ENCODE data around the gene SLC9B2. TPM values are rescaled to one million over a fixed set of nuclear protein-coding genes. Genes with fewer than 3 reads are reported as not detected.

Gene SLC9B2
- total RNA-seq, 1 donor from 2014 or later, result 14.3 TPM

DNA sequence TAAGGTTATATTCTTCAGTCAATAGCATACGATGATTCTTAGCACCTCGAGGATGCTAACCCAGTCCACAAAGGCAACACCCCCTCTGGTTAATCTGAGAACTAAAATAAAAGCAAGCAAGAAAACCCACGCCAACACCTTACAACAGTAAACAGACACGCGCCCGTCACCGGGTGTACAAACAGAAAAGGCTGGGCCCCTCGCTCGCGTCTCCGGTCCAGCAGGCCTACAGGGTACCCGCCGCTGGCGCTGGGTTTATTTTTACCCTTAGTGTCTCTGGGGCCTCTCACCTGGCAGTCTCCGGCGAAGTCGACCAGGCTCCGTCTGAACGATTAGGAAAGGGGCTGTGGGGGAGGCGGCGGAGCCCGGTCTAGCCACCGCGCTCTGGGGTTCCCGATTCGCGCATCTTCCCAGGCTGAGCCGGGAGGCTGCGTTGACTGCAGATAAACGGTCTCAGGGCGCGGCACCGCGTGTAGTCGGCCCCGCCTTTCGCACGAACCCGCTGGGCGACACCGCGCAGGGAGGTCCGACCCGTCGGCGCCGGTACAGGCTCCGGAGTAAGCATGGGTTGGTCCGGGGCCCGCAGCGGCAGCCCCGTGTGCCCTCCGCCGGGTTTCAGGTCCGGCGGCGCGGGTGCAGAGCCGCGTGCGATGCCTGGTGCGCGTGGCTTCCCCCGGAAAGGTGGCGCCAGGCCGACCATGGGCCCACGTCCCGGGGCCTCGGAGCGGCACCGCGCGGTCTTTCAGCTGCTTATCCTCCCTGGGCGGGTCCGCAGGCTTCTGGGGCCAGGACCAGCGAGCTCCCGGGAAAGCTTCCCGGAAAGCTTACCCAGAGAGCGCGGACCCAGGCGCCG is 441 bp downstream of the SLC9B2 start:
- peak; percentile 76 to 77 for DNase-seq (ENCODE audit: low read depth in 2 of 2)

DNA sequence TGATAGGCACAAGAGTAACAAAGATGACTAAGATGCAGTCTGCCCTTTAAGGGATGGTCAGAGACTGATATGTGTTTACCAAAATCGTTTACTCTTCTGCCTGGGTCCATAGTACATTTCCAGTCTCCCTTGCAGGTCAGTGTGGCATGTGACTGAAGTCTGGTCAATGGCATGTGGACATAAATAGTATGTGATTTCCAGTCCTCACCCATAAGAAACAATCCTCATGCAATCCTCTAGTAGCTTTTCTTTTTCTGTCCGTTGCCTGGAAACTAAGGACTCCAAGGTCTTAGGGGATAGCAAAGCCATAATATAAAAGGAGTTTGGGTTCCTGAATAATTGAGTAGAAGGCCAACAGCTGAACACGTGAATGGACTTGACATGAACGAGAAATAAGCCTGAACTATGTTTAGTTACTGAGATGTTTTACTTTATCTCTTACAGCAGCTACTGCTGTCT is 1.1 kb downstream of the SLC9B2 start:
- peak; percentile 21 to 24 for DNase-seq (ENCODE audit: low read depth in 2 of 2)

DNA sequence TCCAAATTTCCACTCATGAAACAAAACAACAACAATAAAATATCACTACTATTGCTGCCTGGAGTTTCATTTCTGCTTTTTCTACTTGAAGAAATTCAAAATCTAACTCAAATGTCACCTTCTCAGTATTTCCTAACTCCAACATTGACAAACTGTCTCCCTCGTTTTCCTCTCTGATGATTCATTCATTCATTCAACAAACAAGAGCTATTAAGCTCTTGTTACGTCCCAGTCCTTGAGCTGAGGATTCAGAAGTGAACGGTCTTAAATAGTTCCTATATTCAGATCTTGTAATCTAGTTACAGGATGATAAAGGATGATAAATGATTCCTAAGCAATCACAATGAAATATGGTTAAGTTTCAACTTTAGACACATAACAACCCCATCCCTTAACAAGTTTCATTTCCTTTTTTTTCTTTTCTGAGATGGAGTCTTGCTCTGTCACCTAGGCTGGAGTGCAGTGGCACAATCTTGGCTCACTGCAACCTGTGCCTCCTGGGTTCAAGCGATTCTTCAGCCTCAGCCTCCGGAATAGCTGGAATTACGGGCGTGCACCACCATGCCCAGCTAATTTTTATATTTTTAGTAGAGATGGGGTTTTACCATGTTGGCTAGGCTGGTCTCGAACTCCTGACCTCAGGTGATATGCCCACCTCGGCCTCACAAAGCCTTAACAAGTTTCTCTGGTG is 1.7 kb downstream of the SLC9B2 start:
- peak; percentile 2 to 52 for DNase-seq (ENCODE audit: low read depth in 2 of 2)

DNA sequence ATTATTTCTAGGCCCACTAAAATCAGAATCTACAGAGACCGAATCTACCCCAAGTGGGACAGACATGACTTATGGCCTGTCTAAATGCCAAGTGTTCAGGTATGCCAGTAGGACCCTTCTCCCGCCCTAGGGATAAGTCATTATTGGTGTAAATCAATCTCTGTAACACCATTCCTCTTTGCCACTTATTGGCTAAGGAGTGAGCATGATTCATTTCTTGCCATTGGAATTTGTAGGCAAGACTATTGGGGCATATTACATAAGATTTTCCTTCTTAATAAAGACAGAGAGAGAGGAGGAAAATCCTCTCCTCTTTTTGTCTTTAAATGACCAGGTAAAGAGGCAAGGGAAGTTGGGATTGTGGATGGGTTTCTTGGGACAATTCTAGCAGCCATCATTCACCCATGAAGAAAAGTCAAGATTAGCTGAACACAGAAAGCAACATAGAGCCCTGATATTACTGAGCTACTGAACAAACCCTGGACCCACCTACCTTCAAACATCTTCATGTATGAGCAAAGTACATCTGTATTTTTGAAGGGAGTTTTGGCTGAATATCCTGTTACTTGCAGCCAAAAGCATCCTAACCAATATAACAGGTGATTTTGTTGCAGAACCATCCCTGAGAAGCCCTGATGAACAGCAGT is 2.6 kb downstream of the SLC9B2 start:
- no peak for DNase-seq (ENCODE audit: low read depth in 2 of 2)

DNA sequence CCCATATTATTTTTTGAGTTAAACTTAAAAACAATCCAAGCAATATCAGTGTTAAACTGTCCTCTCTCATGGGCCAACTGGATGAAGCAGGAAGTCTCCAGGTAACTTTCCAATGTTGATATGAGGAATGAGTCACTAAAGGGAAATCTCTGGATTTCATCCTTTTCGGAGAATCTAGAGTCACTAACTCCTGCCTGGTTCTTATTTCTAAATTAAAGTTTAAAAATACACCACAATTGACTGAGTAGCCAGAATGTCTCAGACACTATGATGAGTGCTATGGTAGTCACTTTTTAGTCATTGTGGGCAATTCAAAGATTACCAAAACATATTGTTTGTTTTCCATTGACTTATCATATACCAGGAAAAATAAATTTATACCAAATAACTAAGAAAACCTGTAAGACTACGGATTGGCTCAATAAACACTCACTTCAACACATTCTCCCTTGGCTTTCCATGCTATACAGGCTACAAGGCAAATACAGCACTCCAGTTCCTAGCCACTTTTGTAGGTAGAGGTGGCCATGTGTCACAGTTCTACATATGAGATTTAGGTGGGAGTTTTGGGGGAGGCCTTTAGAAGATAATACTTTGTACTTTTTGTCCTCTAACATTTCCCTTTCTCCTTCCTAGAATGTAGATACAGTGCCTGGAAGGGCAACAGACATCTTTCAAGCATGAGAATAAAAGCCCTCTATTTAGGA is 8.6 kb downstream of the SLC9B2 start:
- no peak for DNase-seq (ENCODE audit: low read depth in 2 of 2)

DNA sequence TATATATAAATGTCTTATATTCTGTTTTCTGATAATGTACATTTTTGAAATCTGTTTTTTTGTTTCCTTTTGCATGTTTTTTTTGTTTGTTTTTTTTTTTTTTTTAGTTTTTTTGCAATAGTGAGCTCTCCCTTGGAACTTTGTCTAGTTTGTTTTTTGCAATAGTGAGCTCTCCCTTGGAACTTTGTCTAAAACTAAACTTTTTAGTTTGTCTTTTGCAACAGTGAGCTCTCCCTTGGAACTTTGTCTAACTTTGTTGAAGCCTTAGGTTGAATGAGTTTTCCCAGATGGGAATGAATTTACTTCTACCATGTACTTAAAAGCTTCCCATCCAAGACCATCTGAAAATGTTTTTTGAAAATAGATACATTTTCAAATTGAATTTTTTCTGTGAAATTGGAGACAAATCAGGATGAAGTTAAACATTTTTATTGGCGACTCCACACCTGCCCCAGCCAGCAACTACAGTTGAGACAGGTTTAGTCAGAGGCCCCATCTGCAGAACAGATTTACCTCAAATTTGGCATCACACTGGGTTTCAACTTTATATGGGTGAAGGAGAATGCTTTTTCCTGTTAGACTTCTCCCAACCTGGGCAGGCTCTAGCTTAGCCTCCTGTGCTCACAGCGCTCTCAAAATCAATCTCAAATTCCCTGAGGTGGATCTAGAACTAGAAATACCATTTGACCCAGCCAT is 16.0 kb downstream of the SLC9B2 start:
- no peak for DNase-seq (ENCODE audit: low read depth in 2 of 2)

DNA sequence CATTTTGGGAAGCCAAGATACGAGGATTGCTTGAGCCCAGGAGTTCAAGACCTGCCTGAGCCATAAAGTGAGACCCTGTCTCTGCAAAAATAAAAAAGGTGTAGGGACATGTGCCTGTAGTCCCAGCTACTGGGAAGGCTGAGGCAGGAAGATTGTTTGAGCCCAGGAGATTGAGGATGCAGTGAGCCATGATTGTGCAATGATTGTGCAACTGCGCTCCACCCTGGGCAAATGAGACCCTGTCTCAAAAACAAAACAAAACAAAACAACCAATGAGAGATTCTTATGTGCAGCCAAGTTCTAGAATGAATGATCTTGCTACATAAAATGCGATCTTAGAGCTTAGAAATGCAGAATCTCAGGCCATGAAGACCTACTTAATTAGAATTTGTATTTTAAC is 22.5 kb downstream of the SLC9B2 start:
- DNase-seq (ENCODE audit: low read depth in 2 of 2), result no peak

DNA sequence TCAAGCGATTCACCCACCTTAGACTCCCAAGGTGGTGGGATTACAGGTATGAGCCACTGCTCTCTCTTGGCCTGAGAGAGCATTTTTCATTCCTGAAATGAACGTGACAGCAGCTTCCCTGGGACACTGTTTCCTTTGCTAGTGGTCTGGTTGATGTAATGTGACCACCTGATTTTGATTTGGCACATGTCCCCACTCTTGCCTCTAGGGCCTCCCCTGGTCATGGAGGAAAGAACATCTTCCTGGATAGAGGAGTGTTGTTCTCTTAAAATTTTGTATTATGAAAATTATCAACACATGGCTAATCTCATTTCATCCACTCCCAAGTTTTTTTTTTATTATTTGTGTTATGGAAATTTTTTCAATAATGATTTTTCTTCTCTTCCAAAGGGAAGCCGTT is 23.8 kb downstream of the SLC9B2 start:
- peak in 1 of 2 donors; percentile 8 for DNase-seq (ENCODE audit: low read depth in 2 of 2)

DNA sequence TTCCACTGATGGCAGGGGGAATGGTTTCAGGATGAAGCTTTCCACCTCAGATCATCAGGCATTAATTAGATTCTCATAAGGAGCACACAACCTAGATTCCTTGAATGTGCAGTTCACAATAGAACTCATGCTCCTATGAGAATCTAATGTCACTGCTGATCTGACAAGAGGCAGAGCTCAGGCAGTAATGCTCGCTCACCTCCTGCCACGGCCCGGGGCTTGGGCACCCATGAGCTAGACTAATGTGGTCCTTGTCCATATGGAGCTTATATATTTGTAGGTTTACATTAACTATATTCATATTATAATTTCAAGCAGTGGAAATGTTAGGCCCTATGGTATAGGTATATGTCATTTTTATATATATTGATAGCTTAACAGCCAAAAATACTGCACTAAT is 24.4 kb downstream of the SLC9B2 start:
- no peak for DNase-seq (ENCODE audit: low read depth in 2 of 2)

DNA sequence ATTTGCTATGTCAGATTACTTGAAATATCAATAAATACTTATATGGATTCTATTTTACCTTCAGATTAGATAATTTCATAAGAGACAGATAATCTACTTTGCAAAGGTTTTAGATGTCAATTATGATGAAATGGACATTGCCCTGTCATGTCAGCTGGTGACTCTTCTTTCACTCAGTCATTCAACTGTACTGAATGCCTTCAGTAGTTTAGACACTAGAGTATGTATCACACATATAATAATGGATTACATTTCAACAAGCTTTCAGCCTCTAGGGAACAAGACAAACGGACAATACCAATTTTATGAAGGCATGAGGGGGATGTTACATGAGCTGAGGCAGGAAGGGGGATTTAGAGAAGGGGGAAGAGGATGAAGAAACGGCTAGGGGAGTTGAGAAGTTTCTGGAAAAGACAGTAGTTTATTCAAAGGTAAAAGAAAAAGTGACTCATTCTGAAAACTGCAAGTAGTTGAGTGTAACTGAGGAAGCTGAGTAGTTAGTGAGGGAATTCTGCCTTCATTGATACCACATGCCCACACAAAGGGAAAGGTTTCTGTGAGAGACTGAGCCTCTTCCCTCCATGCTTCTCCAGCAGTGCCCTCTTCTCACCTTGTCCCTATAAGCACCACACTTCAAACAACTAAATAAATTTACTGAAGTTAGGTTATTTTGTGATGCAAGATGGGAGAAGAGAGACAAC is 25.7 kb downstream of the SLC9B2 start:
- peak in 1 of 2 donors; percentile 7 for DNase-seq (ENCODE audit: low read depth in 2 of 2)

DNA sequence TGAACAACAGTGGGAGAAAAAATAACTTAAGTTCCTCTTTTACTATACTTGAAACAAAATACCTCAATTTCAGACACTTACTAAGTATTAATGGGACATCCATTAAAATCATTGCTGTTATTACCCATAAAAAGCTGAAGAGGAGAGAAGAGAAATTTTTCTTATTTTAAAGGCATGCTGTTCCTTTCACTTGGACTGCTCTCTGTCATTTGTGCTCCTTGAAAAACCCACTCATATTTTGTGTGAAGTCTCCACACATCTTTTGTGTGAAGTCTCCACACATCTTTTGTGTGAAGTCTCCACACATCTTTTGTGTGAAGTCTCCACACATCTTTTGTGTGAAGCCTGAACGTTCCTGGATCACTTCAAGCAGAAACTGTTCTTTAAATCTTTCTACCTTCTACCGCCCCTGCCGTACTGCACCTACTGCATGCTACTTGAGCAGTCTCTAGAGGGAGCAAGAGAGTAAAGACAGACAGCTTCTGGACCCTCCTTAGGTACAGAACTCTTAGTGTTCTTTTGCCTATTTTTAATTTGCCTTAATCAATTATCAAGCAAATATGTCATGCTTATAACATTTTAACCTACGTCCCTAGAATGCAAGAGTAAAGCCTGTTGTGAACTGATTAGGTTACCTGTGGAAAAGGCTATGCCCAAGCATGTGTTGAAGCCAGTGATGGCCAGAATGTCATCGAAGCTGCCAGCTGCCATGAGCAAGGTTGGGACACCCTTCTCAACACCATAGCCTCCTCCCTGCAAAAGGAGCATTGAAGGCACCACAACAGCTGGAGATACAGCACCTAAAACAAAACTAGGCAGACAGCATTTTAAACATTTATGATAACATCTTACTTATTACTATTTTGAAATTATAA is 29.9 kb downstream of the SLC9B2 start:
- DNase-seq (ENCODE audit: low read depth in 2 of 2), result peak; percentile 40 to 47

DNA sequence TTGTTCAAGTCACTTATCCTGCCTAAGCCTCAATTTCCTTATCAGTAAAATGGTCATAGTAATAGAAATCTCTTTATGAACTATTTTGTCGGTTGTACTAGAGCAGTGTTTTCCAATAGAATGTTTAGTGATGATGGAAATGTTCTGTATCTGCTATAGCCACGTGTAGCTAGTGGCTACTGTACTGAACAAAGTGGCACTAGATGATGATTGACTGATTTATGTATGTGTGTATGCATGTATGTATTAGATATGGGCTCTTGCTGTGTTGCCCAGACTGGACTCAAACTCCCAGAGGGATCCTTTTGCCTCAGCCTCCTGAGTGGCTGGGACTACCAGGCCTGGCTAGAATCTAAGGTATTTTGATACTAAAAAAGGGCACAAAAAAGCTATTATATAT is 32.4 kb downstream of the SLC9B2 start:
- no peak for DNase-seq (ENCODE audit: low read depth in 2 of 2)

DNA sequence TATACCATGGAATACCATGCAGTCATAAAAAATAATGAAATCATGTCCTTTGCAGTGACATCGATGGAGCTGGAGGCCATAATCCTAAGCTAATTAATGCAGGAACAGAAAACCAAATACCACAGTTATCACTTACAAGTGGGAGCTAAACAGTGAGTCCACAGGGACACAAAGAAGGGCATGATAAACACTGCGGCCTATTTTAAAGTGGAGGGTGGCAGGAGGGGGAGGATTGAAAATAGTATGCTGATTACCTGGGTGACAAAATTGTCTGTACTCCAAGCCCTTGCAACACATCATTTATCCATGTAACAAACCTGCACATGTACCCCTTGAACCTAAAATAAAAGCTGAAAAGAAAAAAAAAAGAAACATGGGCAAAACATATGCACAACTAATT is 40.4 kb downstream of the SLC9B2 start:
- no peak for DNase-seq (ENCODE audit: low read depth in 2 of 2)

DNA sequence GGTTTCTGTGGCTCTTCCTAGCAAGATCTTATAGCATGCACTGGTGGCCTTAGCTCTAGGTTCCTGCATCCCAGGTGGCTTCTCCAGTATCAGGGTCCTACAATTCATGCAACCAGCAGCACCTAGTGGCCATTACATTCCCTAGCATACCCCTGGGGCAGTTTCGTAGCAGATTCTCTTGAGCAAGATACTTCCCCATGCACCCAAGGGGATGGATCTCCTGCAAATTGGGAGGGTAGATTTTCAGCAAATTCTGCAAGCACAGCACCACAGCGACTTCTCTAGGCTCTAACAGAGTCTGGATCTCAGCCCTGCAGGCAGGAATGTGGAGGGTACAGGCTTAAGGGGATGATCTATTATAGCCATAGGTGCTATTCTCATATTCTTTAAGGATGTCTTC is 44.0 kb downstream of the SLC9B2 start:
- peak; percentile 21 to 35 for DNase-seq (ENCODE audit: low read depth in 2 of 2)

DNA sequence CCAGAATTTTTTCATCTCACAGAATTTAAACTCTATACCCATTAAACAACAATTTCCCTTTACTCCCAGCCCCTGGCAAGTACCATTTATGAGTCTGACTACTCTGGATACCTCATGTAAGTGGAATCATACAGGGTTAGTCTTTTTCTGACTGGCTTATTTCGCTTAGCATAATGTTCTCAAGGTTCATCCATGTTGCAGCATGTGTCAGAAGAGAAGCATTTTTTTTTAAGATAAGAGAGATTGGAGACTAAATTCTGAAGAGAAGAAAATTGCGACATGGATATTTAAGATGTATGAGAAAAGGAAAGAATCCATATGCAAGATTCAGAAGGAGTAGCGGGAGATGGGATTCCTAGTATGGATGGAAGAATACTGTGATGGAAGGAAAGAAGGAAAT is 45.8 kb downstream of the SLC9B2 start:
- no peak for DNase-seq (ENCODE audit: low read depth in 2 of 2)

DNA sequence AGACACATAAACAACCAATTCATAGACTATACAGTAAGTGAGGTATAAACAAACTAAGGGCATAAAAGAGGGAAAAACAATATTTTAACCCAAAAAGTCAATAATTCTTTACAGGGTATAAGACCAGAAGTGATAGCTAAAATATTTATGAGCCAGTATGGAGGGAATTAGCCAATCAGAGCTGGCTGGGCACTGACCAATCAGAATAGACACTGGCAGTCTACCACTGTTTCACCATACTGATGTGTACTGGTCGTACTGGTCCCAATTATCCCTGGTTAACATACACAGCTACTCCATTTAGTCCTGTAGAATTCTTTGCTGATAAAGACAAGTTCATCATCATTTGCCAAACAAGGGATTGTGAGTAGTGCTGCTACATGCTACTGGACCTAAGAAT is 47.3 kb downstream of the SLC9B2 start:
- no peak for DNase-seq (ENCODE audit: low read depth in 2 of 2)

DNA sequence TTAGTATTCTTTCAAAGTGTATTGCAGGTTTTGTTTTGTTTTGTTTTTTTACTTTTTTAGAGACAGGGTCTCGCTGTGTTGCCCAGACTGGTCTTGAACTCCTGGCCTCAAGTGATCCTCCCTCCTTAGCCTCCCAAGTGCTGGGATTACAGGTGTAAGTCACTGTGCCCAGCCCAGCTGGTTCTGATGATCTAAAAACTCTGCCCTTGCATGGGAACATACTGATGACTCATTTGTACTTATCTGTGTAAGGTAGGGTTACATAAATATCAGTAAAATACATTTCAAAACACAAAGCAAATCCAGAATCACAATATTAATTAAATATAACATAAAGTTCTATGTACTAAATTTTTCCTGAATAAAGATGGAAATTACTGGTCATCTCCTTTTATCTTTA is 49.7 kb downstream of the SLC9B2 start:
- no peak for DNase-seq (ENCODE audit: low read depth in 2 of 2)

DNA sequence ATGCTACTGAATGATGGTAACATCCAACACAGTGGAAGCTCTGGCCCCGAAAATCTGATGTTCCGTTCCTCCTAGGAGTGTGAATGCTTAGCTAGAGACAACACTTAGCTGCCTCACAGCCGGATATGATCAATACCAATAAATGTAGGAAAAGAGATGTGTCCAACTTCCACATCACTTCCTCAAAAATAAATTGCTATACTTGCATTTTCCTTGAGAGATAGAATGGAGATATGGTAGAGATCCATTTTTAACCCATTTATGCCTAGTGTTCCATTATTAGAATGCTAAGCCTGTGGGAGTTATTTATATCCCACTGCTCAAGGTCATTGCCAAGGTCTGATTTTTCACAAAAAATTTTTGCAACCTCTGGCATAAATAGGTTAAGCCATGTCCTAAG is 51.6 kb downstream of the SLC9B2 start:
- DNase-seq (ENCODE audit: low read depth in 2 of 2), result no peak

DNA sequence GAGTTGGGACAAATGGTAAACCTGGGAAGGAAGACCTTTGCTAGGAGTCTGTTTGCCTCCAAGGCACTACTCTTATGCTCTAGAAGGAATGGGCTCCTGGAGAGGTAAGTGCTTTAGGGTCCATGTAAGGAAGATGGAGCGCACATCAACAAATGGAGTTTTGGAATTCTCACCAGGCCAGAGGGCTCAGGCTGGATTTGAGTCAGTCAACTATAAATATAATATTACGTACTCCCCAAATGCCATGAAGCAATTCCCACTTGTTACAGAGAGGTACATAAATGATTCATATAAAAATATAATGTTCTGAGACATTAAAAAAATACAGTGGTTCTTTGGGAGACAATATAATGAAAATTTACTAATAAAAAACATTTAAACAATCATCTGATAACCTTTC is 55.4 kb downstream of the SLC9B2 start:
- no peak for DNase-seq (ENCODE audit: low read depth in 2 of 2)

All from lung microvascular endothelial cell (primary cell).